ENCODE data around the gene COL4A5.
A peak's percentile ranks its signal among the peaks of the same experiment; 100 is the strongest.

The COL4A5 gene

DNA sequence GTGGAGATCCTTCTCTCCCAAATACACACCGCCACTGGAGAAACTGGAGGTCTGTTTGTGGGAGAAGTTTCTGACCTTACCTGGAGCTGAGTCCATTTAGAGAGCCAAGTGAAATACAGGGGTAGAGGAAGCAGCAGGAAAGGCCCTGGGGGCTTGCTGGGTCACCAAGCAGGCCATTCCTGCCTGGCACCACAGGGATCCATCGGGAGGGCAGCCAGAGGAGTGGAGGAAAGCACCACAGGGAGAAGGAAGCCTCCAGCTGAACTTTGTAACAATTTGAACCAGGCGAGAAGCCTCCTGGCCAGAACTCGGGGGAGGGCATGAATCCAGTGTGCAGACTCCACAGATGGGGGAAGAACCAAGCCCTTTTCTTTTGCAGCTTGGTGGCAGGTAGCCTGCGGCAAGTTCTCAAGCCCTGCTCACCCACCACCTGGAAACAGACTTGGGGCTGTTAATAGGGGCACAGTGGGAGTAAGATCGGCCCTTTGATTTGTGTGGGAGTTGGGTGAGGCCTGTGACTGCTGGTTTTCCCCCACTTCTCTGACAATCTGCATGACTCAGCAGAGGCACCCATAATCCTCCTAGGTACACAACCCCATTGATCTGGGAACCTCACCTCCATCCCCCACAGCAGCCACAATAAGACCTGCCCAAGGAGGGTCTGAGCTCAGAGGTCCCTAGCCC, 202.1 kb downstream of the COL4A5 start:
- DNase-seq (ENCODE audit: low read depth), result no peak

DNA sequence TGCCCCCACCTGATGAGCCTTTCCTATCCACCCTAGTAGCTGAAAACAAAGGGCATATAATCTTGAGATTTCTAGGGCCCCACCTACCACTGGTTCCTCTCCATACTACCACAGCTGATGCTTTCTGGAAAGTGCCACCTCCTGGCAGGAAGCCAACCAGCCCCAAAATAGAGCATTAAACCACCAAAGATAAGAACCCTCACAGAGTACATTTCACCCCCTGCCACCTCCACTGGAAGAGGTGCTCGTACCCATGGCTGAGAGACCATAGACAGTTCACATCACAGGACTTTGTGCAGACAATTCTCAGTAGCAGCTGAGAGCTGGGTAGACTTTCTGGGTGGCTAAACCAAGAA, 202.6 kb downstream of the COL4A5 start:
- DNase-seq (ENCODE audit: low read depth), result no peak

DNA sequence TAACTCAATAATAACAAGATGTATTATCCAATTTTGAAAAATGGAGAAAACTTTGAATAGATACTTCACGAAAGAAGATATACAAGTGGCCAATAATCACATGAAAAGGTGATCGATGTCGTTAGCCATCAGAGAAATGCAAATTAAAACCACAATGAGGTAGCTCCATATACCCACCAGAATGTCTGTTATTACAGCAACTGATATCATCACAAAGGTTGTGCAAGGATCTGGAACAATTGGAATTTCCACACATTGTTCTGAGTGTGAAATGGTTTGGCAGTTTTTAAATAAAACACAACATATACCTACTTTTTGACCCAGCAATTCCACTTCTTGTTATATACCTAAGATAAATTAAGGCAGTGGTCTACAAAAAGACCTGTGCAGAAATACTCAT, 225.1 kb downstream of the COL4A5 start:
- DNase-seq (ENCODE audit: low read depth), result no peak

DNA sequence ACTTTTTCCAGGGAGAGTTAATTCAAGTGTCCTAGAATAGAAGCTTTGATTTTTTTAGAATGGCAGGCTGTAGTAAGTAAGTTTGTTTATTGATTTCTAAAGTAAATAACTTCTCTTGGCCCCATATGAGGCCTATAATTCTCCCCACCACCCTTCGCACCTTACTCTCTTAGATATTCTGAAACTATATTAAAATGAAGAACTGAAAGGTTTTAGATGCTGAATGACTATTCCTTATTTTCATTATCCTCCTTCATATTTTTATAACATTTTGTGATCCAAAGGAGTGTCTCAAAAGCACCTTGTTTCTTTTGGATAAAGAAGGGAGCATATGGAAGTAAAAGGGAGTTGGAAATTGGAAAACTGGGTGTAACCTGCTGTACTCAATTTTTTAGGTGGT, 226.5 kb downstream of the COL4A5 start:
- DNase-seq (ENCODE audit: low read depth), result no peak

DNA sequence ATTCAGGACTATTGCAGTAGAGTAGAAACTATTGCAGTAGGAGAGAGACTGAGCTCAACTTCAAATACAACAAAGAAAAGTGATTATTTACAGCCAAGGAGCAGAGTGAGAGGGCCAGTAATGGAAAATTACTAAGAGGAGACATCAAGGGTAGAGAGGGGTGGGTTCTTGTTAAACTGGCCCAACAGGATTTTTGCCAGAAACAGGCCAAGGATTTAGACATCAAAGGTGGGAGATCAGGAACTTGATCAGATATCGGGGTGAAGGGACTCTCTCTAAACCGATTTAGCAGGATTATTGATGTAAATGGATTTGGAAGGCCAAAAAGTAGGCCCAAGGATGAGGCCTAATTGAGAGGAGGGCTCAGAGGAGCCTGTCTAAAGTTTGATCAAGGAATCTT, 231.9 kb downstream of the COL4A5 start:
- no peak for DNase-seq (ENCODE audit: low read depth)

DNA sequence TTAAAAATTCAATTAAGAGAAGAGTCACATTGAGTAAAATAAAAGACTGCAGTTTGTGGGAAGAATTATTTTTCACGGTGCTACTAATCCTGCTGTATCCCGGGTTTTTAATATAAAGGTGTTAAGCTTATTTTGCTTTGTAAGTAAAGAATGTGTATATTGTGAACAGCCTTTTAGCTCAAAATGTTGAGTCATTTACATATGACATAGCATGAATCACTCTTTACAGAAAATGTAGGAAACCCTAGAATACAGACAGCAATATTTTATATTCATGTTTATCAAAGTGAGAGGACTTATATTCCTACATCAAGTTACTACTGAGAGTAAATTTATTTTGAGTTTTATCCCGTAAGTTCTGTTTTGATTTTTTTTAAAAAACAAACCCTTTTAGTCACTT, 257.1 kb downstream of the COL4A5 start:
- DNase-seq (ENCODE audit: low read depth), result no peak

DNA sequence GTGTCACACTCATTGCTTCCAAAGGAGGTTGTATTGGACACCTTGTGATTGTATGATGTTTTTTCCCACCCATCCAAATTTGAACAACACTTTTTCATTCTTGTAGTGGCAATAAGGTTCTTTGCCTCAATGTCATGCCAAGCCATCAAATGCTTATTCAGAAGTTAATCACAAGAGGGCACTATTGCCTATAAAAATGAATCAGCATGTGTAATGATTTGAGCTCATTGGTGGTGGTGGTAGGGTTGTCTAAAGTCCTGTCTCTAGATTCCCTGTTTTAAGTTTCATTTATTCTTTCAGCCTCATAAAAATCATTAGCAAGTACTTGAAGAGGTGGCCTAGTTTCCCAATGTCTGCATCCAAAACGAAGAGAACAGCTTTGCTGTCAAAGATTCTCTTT, 259.7 kb downstream of the COL4A5 start:
- DNase-seq (ENCODE audit: low read depth), result peak; percentile 5

DNA sequence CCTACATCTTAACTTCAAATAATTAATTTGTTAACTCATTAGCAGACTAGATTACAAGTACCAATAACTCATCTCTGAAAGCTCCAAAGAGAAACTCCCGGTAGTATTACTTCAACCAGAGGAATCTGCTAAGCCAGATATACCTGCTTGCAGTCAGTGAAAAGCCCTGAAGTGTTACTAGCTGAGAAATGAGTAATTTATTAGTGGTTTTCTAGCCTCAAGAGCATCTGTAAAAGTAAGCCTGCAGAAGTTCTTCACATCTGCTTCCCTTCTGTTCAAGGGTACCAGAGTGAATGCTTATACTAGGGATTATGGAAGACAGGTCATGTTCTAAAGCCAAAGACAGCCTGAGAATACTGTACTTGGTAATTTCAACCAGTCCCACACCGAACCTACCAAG, 262.0 kb downstream of the COL4A5 start:
- DNase-seq (ENCODE audit: low read depth), result no peak

DNA sequence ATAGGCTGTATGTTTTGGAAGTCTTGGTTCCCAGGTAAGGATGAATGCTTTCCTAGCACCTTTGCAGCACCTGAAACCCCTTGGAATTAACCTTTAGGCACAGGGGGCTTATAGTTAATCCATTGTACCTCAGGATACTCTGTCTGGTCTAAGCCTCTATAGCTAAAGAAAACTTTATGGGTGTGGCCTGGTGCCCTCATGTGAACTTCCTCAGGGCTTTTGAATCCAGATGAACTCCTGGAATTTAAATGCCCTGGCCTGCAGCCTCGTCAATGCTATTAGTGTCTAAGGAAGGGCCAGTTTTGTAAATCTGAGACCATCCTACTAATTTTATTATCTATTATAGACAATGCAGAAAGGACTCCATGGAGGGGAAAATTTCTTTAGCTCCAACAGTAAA, 262.9 kb downstream of the COL4A5 start:
- DNase-seq (ENCODE audit: low read depth), result no peak

DNA sequence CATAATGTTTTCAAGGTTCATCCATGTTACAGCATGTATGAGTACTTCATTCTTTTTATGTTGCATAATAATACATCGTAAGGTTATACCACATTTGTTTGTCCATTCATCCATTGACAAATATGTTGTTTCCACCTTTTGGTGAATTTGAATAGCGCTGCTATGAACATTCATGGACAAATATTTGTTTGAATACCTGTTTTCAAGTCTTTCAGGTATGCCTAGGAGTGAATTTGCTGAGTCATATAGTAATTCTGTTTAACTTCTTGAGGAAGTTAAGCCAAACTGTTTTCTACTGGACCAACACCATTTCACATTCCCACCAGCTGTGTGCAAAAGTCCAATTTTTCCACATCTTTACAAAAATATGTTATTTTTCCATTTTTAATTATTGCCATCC, 265.2 kb downstream of the COL4A5 start:
- DNase-seq (ENCODE audit: low read depth), result no peak

DNA sequence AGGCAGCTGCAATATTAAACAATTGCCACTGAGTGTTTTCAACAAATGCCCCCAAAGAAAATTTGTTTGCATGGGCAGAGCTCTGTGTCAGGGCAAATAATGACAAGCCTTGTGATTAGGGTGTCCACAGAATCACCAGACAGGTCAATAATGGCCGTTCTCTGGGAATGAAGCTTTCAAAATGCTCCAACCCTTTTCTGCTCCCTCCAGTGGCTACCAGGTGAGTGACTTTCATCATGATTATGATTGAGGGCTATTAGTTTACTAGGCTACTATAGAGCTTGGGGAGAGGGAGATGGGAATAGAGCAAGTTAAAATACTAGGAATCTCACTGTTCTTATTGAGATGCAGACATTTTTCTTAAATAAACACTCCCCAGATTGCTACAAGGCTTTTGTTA, 273.2 kb downstream of the COL4A5 start:
- DNase-seq (ENCODE audit: low read depth), result no peak

DNA sequence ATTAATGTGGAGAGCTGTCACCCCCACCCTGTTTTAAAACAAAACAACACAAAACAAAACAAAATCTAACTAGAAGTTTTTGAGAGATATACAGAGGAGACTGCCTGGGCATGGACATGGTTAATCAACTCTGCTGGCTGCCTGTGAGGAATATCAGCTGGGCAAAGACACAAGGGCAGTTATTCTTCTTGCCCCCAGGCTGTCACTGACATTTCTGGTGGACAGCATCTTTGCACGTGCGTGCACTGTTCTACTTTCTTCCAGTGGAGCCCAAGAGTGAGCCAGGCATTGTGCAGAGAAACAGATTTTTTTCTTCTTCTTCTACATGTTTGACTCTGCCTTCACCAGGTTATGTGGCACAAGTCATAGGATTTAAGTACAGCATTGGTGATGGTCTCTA, 282.9 kb downstream of the COL4A5 start:
- no peak for DNase-seq (ENCODE audit: low read depth)

DNA sequence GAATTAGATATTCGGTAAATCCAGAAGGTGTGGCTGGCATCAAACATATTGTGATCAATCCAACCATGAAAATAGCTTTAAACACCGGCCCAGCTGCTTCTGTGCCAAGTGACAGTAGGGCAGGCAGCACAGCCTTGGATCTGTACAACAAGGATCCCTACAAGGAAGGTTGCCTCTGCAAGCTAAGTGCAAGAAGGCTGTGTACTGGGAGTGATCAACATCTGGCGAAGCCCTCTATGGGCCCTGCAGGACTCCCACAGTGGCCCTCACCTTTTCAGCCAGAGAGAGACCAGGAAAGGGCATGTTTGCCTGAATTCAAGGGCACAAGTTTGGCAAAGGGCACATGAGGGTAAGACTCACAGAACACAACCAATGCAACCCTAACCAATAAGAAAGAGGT, 287.1 kb downstream of the COL4A5 start:
- DNase-seq (ENCODE audit: low read depth), result no peak

DNA sequence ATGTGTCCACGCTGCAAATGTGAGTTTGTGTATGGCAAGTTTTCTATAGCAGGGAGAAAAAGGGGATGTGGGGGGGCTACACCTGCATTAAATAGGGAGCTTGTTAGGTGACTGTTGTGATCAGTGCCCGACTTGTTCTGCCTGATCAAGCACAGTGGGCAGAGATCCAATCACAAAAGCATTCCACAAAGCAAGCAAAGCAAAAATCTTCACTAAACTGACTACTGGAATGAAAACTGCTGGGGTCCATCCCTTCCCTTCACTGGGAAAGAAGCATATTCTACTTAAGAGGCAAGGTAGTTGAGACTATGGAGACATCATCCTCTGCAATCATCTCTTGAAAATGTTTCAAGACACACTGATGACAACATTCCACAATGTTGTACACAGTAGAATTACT, 291.5 kb downstream of the COL4A5 start:
- no peak for DNase-seq (ENCODE audit: low read depth)

DNA sequence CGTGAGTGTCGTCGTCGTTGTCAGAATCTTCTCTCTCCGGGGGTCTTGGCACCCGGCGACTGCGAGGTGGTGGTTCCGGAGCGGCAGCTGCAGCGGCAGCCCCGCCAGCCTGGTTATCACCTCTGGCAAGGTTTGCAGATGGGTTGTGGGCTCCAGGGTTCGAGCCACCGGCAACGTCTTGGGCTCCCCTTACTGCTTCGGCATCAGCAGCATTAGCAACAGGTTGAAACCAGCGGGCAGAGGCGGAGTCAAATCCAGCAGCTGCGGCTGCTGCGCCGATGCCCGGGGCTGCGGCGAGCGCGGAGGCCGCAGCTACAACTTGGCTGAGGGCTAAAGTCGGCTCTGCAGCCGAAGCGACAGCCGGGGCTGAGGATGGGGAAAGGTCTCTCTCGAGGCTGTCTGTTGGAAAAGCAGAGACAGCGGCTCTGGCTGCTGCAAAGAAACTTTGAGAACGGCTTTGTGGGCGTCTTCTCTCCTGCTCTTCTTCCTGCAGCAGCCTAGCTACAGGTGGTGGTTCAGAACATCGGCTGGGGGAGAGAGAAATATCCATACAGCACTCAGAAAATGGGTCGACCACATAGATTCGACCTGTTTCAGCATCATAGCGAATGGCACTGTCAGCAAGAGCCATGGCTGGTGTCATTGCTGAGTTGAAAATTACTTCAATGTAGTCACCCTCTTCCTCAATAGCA, 293.1 kb downstream of the COL4A5 start:
- no peak for DNase-seq (ENCODE audit: low read depth)

DNA sequence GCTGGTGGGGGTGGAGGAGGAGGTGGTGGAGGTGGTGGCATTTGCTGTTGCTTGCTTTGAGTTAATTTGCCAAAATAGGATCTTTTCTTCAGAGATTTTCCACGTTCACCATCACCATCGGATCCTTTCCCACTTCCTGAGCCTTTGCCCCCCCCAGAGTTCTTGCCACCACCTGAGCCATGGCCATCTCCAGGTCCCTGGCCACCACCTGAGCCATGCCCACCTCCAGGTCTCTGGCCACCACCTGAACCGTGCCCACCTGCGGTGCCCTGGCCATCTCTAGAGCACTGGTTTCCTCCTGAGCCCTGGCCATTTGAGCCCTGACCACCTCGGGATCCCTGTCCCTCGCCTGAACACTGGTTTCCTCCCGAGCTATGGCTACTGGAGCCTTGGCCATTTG, 294.8 kb downstream of the COL4A5 start:
- no peak for DNase-seq (ENCODE audit: low read depth)

DNA sequence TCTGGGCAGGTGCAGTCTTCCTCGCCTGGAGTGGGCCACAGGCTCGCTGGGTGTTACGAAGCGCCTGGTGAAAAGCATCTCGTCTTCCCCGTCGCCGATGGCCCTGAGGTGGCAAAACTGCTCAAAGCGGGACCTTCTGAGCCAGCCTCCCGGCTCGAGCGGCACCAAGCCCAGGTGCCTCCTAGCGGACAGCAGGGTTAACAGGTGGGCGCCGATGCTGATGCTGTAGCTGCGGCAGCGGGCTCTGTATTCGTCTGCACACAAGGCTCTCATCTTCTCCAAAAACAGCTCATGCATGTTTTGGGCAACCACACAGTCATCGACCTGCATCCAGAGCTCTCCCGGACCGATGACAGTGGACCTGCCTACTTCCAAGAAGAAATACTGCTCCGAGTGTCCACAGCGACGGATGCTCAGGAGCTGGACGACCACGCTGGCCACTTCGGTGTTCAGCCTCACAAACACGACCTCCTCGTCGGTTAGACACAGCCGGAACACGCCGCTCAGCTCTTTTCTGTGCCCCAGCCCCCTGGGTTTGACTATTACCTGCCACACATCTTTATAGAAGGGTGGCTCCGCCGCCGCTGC, 295.5 kb downstream of the COL4A5 start:
- DNase-seq (ENCODE audit: low read depth), result no peak

DNA sequence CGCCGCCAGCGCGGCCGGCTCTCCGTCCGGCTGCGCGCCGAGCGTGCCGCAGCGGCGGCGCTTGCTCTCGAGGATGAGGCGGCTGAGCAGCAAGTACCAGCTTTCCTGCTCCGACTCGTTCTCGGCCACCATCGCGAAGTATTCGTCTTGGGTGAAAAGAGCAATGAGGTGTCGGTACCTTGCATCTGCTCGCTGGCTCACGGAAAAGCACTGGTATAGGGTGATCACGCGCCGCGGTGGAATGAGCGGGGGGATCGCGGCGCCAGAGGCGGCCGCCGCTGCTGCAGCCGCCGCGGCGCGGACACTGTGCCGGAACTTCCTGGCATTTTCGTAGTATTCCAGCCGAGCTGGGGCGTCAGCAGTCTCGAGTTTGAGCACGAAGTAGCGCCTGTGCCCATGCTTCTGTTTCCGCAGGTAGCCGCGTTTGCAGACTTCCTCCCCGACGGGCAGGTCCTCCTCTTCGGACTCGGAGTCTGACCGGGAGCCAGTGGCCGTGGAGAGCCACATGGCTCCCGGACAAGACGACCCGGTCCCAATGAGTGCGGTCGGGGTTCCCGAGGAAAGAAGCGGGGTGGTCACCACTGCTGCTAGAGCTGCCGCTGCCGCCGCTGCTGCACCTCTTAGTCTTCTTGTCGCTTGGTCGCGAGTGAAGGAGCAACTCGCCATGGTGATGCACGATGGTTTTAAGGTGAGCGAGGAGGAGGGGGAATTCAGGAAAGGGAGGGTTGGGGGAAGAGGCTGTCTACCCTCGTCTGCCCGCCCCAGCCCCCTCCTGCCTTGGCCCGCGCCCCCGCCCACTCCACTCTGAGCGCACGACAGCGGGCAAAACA, 296.3 kb downstream of the COL4A5 start:
- DNase-seq (ENCODE audit: low read depth), result no peak

DNA sequence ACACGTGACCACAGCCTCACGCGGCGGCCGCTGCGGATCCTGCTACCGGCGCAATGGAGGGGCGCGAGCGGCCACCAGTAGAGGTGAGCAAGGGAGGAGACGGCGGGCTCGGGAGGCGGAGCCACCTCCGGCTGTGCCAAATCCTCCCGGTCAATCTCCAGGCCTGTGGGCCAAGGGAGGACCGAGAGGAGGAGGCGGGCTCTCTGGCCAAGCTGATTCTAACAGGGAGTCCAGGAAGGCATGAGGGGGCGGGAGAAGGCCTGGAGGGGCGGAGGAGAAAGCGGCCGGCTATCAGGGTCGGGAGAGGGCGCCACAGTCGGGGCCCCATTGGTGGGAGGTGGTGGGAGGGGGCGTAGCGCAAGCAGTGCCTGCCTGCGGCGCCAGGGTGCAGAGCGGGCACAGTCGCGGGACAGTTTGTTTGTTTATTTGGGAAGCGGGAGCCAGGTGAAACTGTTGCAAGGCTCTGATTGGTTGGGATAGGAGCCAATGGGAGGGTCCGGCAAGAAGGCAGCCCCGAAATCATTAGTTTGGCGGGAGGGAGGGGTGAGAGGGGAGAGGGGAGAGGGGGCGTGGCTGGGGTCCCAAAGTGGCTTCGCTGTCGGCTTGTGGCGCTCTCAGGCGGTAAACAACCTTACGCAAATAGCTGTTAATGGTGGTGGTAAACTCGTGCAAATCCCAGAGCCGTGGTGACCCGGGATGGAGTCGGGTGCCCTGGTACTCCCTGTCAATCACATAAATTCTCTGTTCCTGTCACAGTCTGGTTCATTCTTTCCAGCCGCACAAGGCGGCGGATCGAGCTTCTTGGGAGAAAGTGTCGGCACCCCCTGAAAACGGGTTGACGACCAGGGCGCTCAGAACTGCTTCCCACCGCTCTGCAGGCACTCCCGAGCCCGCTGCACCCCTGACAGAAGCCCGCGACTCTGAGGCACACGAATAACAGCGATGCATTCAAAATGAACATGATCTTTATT, 297.2 kb downstream of the COL4A5 start, which contains the start of gene IRS4:
Gene IRS4 (minus strand): TSS at position 55 of the 971 bp plus-strand sequence.
- no peak for DNase-seq (ENCODE audit: low read depth)

DNA sequence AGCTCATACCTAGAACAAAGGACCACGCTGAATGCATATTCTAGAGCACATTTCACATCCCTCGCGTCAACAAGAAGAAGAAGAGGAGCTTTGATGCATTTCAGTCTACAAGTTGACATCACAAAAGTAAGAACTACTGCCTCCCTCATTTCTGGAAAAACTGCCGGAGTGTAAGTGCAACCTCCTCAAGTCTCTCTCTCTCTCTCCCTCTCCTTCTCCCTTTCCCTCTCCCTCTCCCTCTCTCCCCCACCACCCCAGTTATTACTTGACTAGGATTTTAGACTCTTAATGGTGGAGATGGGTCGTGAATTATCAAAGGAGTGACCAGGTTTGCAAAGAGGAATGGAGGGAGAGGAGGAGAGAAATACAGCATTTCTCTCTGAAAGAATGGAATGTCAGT, 298.1 kb downstream of the COL4A5 start:
- DNase-seq (ENCODE audit: low read depth), result no peak

DNA sequence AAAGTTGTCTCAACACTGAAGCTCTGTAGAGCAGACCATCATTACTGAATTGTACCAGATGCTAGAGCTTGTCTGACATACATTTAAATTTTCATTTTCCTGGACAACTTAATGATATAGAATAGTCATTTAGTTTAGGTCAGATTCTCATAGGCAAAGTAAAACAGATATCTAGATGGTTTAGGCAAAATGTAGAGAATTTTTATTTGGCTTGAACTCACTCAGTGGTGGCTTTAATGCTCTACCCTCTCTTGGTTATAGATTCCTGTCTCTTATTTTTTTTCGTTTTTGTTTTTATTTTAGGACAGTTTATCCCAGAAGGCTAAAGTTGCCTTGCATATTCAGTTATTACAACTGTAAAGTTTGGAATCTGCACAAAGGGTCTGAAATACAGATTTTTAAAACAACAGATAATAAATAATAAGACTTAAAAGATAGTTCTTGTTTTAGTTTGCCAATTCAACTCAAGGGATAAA, 300.7 kb downstream of the COL4A5 start:
- no peak for DNase-seq (ENCODE audit: low read depth)

Measured in fibroblast of the conjunctiva (primary cell).